Cardiac muscle cell (in vitro differentiated cells and primary cell): ENCODE measurements around the gene HOXC13. TPM values are rescaled to one million over a fixed set of nuclear protein-coding genes. Genes with fewer than 3 reads are reported as not detected.

Source experiments
- DNase-seq, 2 donors: peaks; one replicate each; pipeline versions ENCODE4 v3.0.0 to v3.0.0-alpha.2; 2010 to 2017; ENCODE audit warnings: low read depth in 1 of 2, low spot score in 1 of 2
- H3K27ac ChIP-seq: fragments of 200-600 bp; sonication (generic); 2 replicates; pipeline ENCODE4 v1.5.1; 2016
- H3K27me3 ChIP-seq: fragments of 200-600 bp; sonication (generic); 2 replicates; pipeline ENCODE4 v1.6.0; 2016; ENCODE audit warnings: control low read depth
- H3K36me3 ChIP-seq: fragments of 200-600 bp; sonication (generic); 2 replicates; pipeline ENCODE4 v1.5.1; 2016; ENCODE audit warnings: control low read depth
- H3K4me1 ChIP-seq: fragments of 200-600 bp; sonication (generic); 2 replicates; pipeline ENCODE4 v1.8.1; 2017; ENCODE audit warnings: low read depth, mild to moderate bottlenecking, mixed run types
- H3K4me3 ChIP-seq: fragments of 200-600 bp; sonication (generic); 2 replicates; pipeline ENCODE4 v1.5.1; 2016; ENCODE audit warnings: mild to moderate bottlenecking
- H3K9me3 ChIP-seq: fragments of 200-600 bp; sonication (generic); 2 replicates; pipeline ENCODE4 v1.5.1; 2017; ENCODE audit warnings: low read depth, mild to moderate bottlenecking, control low read depth
- CTCF ChIP-seq: IDR thresholded peaks from 2 replicates; pipeline ENCODE4 v1.5.1; 2012; ENCODE audit warnings: low read depth, mild to moderate bottlenecking, low read length
- polyA plus RNA-seq: library from polyadenylated mRNA; unstranded; fragments of >200 nt; fragmentation: Nextera tagmentation; extraction: Ambion mirVana; gene quantifications from 2 replicates; pipeline ENCODE4 v1.2.1, GENCODE V29; 2016
- total RNA-seq: library from RNA; depleted of rRNA; stranded (reverse); fragments of >200 nt; gene quantifications from 2 replicates; pipeline ENCODE4 v1.2.3, GENCODE V29; 2016

HOXC13 gene
- total and polyA plus RNA-seq, 2 experiments from 2014 or later, result not detected

GRCh38 chr12:53980104-53980801, 41.6 kb downstream of the HOXC13 start:
- Histone ChIP-seq H3K27me3 (peaks cover 100% of the 10 kb centered on the region), H3K36me3 (no peaks in the 10 kb centered on the region), H3K4me1 (peaks cover 2% of the 10 kb centered on the region), H3K27ac (no peak overlapping the region), H3K9me3 (no peaks in the 10 kb centered on the region), H3K4me3 (no peak overlapping the region)
- DNase-seq, result no peak
- no peak for TF ChIP-seq CTCF

GRCh38 chr12:53980802-53981496, 42.3 kb downstream of the HOXC13 start:
- no peak for DNase-seq
- Histone ChIP-seq H3K27ac (no peak overlapping the region), H3K9me3 (no peaks in the 10 kb centered on the region), H3K4me3 (no peak overlapping the region), H3K27me3 (peaks cover 100% of the 10 kb centered on the region), H3K4me1 (no peaks in the 10 kb centered on the region), H3K36me3 (no peaks in the 10 kb centered on the region)
- no peak for TF ChIP-seq CTCF

GRCh38 chr12:53981634-53982565, 43.3 kb downstream of the HOXC13 start:
- no peak overlapping the region for H3K27ac ChIP-seq
- no peak overlapping the region for H3K4me3 ChIP-seq
- no peaks in the 10 kb centered on the region for H3K36me3 ChIP-seq
- DNase-seq, result no peak
- H3K27me3 ChIP-seq, result peaks cover 100% of the 10 kb centered on the region
- H3K9me3 ChIP-seq, result no peaks in the 10 kb centered on the region
- TF ChIP-seq CTCF, result no peak
- no peaks in the 10 kb centered on the region for H3K4me1 ChIP-seq

- no peak for DNase-seq
- peaks cover 100% of the 10 kb centered on the region for H3K27me3 ChIP-seq
Measured at GRCh38 chr12:53982648-53983567, 44.3 kb downstream of the HOXC13 start.

More at GRCh38 chr12:53982648-53983567, 44.3 kb downstream of the HOXC13 start:
- Histone ChIP-seq H3K9me3 (no peaks in the 10 kb centered on the region), H3K36me3 (no peaks in the 10 kb centered on the region), H3K4me1 (no peaks in the 10 kb centered on the region), H3K4me3 (no peak overlapping the region), H3K27ac (no peak overlapping the region)
- TF ChIP-seq CTCF, result no peak
